ENCODE data around the gene SLC13A3.

DNA sequence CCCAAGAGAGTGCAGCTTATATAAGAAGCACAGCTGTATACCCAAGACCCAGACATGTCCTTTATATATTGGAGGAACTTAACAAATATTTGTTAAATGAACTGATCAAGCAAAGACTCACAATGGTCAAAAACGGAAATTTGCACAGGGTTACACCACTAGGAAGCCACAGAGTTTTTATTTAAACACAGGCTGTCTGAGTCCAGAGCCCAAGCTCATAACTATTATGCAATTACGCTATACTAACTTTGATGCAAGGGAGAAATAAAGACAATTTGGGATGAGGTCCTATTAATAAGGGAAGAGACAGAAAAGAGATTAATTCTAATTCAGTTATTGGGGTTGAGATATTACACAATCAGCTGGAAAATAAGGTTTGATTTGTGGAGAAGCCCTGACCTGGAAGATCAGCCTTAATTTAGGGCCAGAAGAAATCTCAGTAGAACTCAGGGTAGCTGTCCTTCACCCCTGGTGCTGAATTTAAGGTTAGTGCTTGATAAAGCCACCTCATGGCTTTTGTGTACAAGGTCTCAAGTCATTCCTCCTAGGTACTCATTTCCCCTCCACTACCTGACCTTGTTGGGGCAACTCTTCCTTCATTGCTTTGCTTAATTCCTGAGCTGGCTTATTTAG lies 127.4 kb downstream of the SLC13A3 start:
- TF ChIP-seq CTCF (conservative IDR thresholded peaks at IDR 0.05 in 1 of 2, IDR thresholded peaks at IDR 0.05 in 1 of 2; ENCODE audit: extremely low read depth in 1 of 2, insufficient read depth in 1 of 2, low read depth in 1 of 2, low read length in 2 of 2): no peak
- TF ChIP-seq EZH2 (IDR thresholded peaks at IDR 0.05; ENCODE audit: borderline replicate concordance, low read length): no peak

Measured in mammary epithelial cell (primary cell).